H1 (cell line): ENCODE measurements around the gene PRUNE1. TPM values are rescaled to one million over a fixed set of nuclear protein-coding genes. Genes with fewer than 3 reads are reported as not detected.

Experiments
- CTCF ChIA-PET: fragments of 300-600 bp; sonication (Branson Sonifier 250); formaldehyde crosslinking; loops from one replicate; lab custom pipeline; 2021; ENCODE audit not compliant: partially characterized antibody; lab: Charles Lee
- POLR2A ChIA-PET: fragments of 300-600 bp; sonication (Branson Sonifier 250); formaldehyde crosslinking; loops from one replicate; lab custom pipeline; 2021; ENCODE audit warnings: inconsistent platforms; ENCODE audit not compliant: partially characterized antibody; lab: Charles Lee
- DNase-seq, 2 experiments: peaks; one replicate each; pipeline versions ENCODE4 v3.0.0 to v3.0.0-alpha.2; 2010 to 2022; ENCODE audit warnings: low spot score in 2 of 2, low read depth in 1 of 2, mixed read lengths in 1 of 2
- FAIRE-seq: peaks from 2 replicates; lab custom pipeline; 2011; peaks lifted over from hg19 to GRCh38; lab: Jason Lieb, UNC
- H2AFZ ChIP-seq: 2 replicates; pipeline ENCODE4 v1.8.1; 2012; ENCODE audit warnings: low read length, inconsistent platforms
- H2AK5ac ChIP-seq: 2 replicates; pipeline ENCODE4 v1.6.1; 2013; ENCODE audit warnings: low read depth, low read length
- H2BK120ac ChIP-seq: replicated peaks from 2 replicates; pipeline ENCODE3; 2013; ENCODE audit warnings: low read depth, low read length, inconsistent platforms
- H2BK12ac ChIP-seq: 2 replicates; pipeline ENCODE4 v1.6.1; 2013; ENCODE audit warnings: low read depth, low read length
- H2BK15ac ChIP-seq: 2 replicates; pipeline ENCODE4 v1.6.1; 2013; ENCODE audit warnings: low read length
- H2BK20ac ChIP-seq: 2 replicates; pipeline ENCODE4 v1.6.1; 2013; ENCODE audit warnings: low read length
- H2BK5ac ChIP-seq: 2 replicates; pipeline ENCODE4 v1.6.1; 2013; ENCODE audit warnings: low read depth, low read length
- H3K14ac ChIP-seq: 2 replicates; pipeline ENCODE4 v1.6.1; 2013; ENCODE audit warnings: inconsistent platforms; ENCODE audit not compliant: insufficient read length
- H3K18ac ChIP-seq: 2 replicates; pipeline ENCODE4 v1.6.1; 2013; ENCODE audit warnings: low read length; ENCODE audit errors: extremely low read depth
- H3K23ac ChIP-seq: 2 replicates; pipeline ENCODE4 v1.6.1; 2013; ENCODE audit warnings: inconsistent platforms; ENCODE audit not compliant: insufficient read length
- H3K23me2 ChIP-seq: 2 replicates; pipeline ENCODE4 v1.6.1; 2013; ENCODE audit warnings: low read depth, low read length
- H3K27ac ChIP-seq: 2 replicates; pipeline ENCODE4 v1.6.1; 2011; ENCODE audit warnings: low read depth, low read length, inconsistent platforms
- H3K27me3 ChIP-seq, 4 experiments: replicated peaks in 1 of 4; 1 replicate in 1 of 4; 2 replicates in 3 of 4; pipeline versions ENCODE4 v1.6.1 to v1.8.1; 2011 to 2013; ENCODE audit warnings: low read length in 3 of 4, mild to moderate bottlenecking in 3 of 4, inconsistent platforms in 2 of 4, mixed read lengths in 2 of 4, moderate library complexity in 1 of 4; ENCODE audit not compliant: control insufficient read depth in 3 of 4, insufficient read depth in 3 of 4; ENCODE audit errors: extremely low read depth in 1 of 4
- H3K36me3 ChIP-seq, 4 experiments: 2 replicates each; pipeline versions ENCODE4 v1.6.1 to v1.8.1; 2011 to 2013; ENCODE audit warnings: mild to moderate bottlenecking in 4 of 4, low read length in 3 of 4, moderate library complexity in 2 of 4, control low read depth in 1 of 4, inconsistent platforms in 1 of 4; ENCODE audit not compliant: insufficient read depth in 4 of 4, control insufficient read depth in 2 of 4
- H3K4ac ChIP-seq: replicated peaks from 2 replicates; pipeline ENCODE3; 2013; ENCODE audit warnings: low read length, low read depth, mixed read lengths, inconsistent platforms; ENCODE audit not compliant: insufficient read length
- H3K4me1 ChIP-seq, 4 experiments: replicated peaks in 1 of 4; 1 replicate in 1 of 4; 2 replicates in 3 of 4; pipeline versions ENCODE4 v1.6.1 to v1.8.1; 2011 to 2013; ENCODE audit warnings: low read length in 3 of 4, inconsistent platforms in 2 of 4, mixed read lengths in 1 of 4; ENCODE audit not compliant: insufficient read depth in 4 of 4, control insufficient read depth in 3 of 4
- H3K4me2 ChIP-seq, 2 experiments: 2 replicates each; pipeline versions ENCODE4 v1.6.1 to v1.8.1; 2011 to 2013; ENCODE audit warnings: low read depth in 2 of 2, low read length in 2 of 2, control low read depth in 1 of 2, inconsistent platforms in 1 of 2, mild to moderate bottlenecking in 1 of 2; ENCODE audit not compliant: insufficient read depth in 1 of 2
- H3K4me3 ChIP-seq, 4 experiments: fragments of 200-600, 300-600 bp in 1 of 4; sonication (generic), shearing (Covaris generic), sonication (Bioruptor Twin) in 1 of 4; 2 replicates each; pipeline versions ENCODE4 v1.5.1 to v1.8.1; 2011 to 2016; ENCODE audit warnings: low read length in 4 of 4, low read depth in 3 of 4, control low read depth in 2 of 4, inconsistent platforms in 2 of 4, mild to moderate bottlenecking in 2 of 4, mixed read lengths in 1 of 4, moderate library complexity in 1 of 4; ENCODE audit not compliant: insufficient read depth in 2 of 4; ENCODE audit errors: extremely low read depth in 1 of 4
- H3K56ac ChIP-seq: replicated peaks from 2 replicates; pipeline ENCODE3; 2013; ENCODE audit warnings: low read depth, mild to moderate bottlenecking, mixed read lengths, low read length, inconsistent platforms; ENCODE audit not compliant: insufficient read length
- H3K79me1 ChIP-seq: 2 replicates; pipeline ENCODE4 v1.6.1; 2013; ENCODE audit warnings: low read depth, low read length, control low read depth
- H3K79me2 ChIP-seq, 2 experiments: 2 replicates each; pipeline versions ENCODE4 v1.6.1 to v1.8.1; 2012 to 2013; ENCODE audit warnings: low read length in 2 of 2, mild to moderate bottlenecking in 2 of 2, inconsistent platforms in 1 of 2; ENCODE audit not compliant: insufficient read depth in 2 of 2, control insufficient read depth in 1 of 2
- H3K9ac ChIP-seq, 4 experiments: replicated peaks in 1 of 4; 1 replicate in 1 of 4; 2 replicates in 3 of 4; pipeline versions ENCODE4 v1.6.1 to v1.8.1; 2011 to 2013; ENCODE audit warnings: low read depth in 3 of 4, low read length in 3 of 4, control low read depth in 2 of 4, mild to moderate bottlenecking in 2 of 4, moderate library complexity in 2 of 4, inconsistent platforms in 1 of 4; ENCODE audit errors: extremely low read depth in 1 of 4
- H3K9me3 ChIP-seq, 2 experiments: 2 replicates each; pipeline versions ENCODE4 v1.6.1 to v1.8.1; 2012 to 2013; ENCODE audit warnings: mild to moderate bottlenecking in 2 of 2, moderate library complexity in 2 of 2, control low read depth in 1 of 2, inconsistent platforms in 1 of 2, low read depth in 1 of 2, low read length in 1 of 2, mixed read lengths in 1 of 2; ENCODE audit not compliant: insufficient read depth in 2 of 2
- H4K20me1 ChIP-seq, 2 experiments: replicated peaks in 1 of 2; 2 replicates each; pipeline versions ENCODE3 to v1.8.1; 2011 to 2013; ENCODE audit warnings: inconsistent platforms in 2 of 2, low read length in 2 of 2, mild to moderate bottlenecking in 1 of 2; ENCODE audit not compliant: insufficient read depth in 2 of 2, control insufficient read depth in 1 of 2
- H4K5ac ChIP-seq: 2 replicates; pipeline ENCODE4 v1.6.1; 2013; ENCODE audit warnings: low read length, low read depth, mixed read lengths, inconsistent platforms; ENCODE audit not compliant: insufficient read length
- H4K8ac ChIP-seq: 2 replicates; pipeline ENCODE4 v1.8.0; 2013; ENCODE audit warnings: mild to moderate bottlenecking, moderate library complexity, low read length, inconsistent platforms; ENCODE audit not compliant: insufficient read depth; ENCODE audit errors: extremely low read depth
- H4K91ac ChIP-seq: replicated peaks from 2 replicates; pipeline ENCODE3; 2013; ENCODE audit warnings: low read length, mixed read lengths, inconsistent platforms; ENCODE audit not compliant: insufficient read length
- BACH1 ChIP-seq: IDR thresholded peaks from 2 replicates; pipeline ENCODE4 v1.6.1; 2012; ENCODE audit warnings: low read length, improper control_type of control experiment
- BRCA1 ChIP-seq: IDR thresholded peaks from 2 replicates; pipeline ENCODE4 v1.6.1; 2012; ENCODE audit warnings: low read depth, low read length, improper control_type of control experiment
- CTCF ChIP-seq, 3 experiments: IDR thresholded peaks; 1 replicate in 2 of 3; 2 replicates in 1 of 3; pipeline versions ENCODE4 v1.5.1 to v1.6.1; 2011; ENCODE audit warnings: low read length in 3 of 3, mild to moderate bottlenecking in 3 of 3, inconsistent platforms in 2 of 3, low read depth in 1 of 3, moderate library complexity in 1 of 3; ENCODE audit not compliant: insufficient read depth in 1 of 3; ENCODE audit errors: control extremely low read depth in 1 of 3
- EGR1 ChIP-seq: IDR thresholded peaks from 2 replicates; pipeline ENCODE4 v1.6.1; 2011; ENCODE audit warnings: low read depth, low read length, borderline replicate concordance
- EP300 ChIP-seq, 2 experiments: IDR thresholded peaks; 1 replicate in 1 of 2; 2 replicates in 1 of 2; pipeline ENCODE4 v1.6.1; 2011 to 2012; ENCODE audit warnings: low read depth in 2 of 2, low read length in 2 of 2, mild to moderate bottlenecking in 2 of 2, borderline replicate concordance in 1 of 2, inconsistent platforms in 1 of 2, moderate library complexity in 1 of 2
- GABPA ChIP-seq: IDR thresholded peaks from 2 replicates; pipeline ENCODE4 v1.6.1; 2011; ENCODE audit warnings: mild to moderate bottlenecking, low read length, moderate library complexity, borderline replicate concordance; ENCODE audit not compliant: insufficient read depth
- PHF8 ChIP-seq: fragments of 200-600 bp; sonication (generic); conservative IDR thresholded peaks from 2 replicates; pipeline ENCODE4 v1.7.1; 2012; ENCODE audit warnings: low read depth, mild to moderate bottlenecking, inconsistent platforms, low read length, moderate library complexity
- SP4 ChIP-seq: IDR thresholded peaks from 2 replicates; pipeline ENCODE4 v1.6.1; 2012; ENCODE audit warnings: low read length, inconsistent platforms
- TBP ChIP-seq: IDR thresholded peaks from 2 replicates; pipeline ENCODE4 v1.6.1; 2011; ENCODE audit warnings: low read depth, low read length, improper control_type of control experiment
- ZNF274 ChIP-seq: IDR thresholded peaks from 2 replicates; pipeline ENCODE4 v1.7.0; 2012; ENCODE audit warnings: low read length, borderline replicate concordance; ENCODE audit errors: extremely low read depth
- WGBS, 2 experiments: shearing (Covaris generic) in 1 of 2; methylation state at CpG; one replicate each; pipeline versions ENCODE4 v1.1.6 to v1.1.7; 2013 to 2015; ENCODE audit warnings: low lambda C conversion rate in 2 of 2, mixed read lengths in 2 of 2, inconsistent platforms in 1 of 2, low coverage in 1 of 2, missing lambda C conversion rate in 1 of 2; ENCODE audit not compliant: insufficient replicate concordance in 2 of 2, insufficient coverage in 1 of 2, insufficient read length in 1 of 2; ENCODE audit errors: extremely low coverage in 1 of 2, missing lambda C conversion rate in 1 of 2; 5-methylcytosine and 5-hydroxymethylcytosine counted together
- polyA plus RNA-seq, 7 experiments: library from polyadenylated mRNA; depleted of rRNA in 3 of 7; stranded (reverse) in 5 of 7; unstranded in 2 of 7; fragments of >200 nt in 5 of 7; fragments of 200-250 nt in 2 of 7; gene quantifications; 1 replicate in 5 of 7; 2 replicates in 1 of 7; 4 replicates in 1 of 7; pipeline versions ENCODE4 v1.2.1 to v1.2.3, GENCODE V29; 2011 to 2013; ENCODE audit warnings: missing spikeins in 2 of 7, mixed read lengths in 2 of 7
- total RNA-seq: library from RNA; stranded (reverse); fragmentation: NEBNext Ultra II Directional; extraction: Animal tissue kit (Norgen Biotek cat#: 25700); gene quantifications from 2 replicates; pipeline ENCODE4 v1.2.1, GENCODE V29; 2021

Gene PRUNE1
- total and polyA plus RNA-seq, 2 of the 8 experiments (the other 6 are each of a cell fraction or from before 2014, with no cell fraction given), result 32.8 to 54.2 TPM

GRCh38 chr1:151067185-151067584, 58.9 kb downstream of the PRUNE1 start:
- no peak overlapping the region for H4K91ac ChIP-seq
- no peak overlapping the region for H2AK5ac ChIP-seq
- H3K4me1 ChIP-seq, result peaks cover 0 to 4% (median 2%) of the 10 kb centered on the region in 4 experiments; a peak in 2 of 7 replicates
- H3K36me3 ChIP-seq, result peaks cover 0 to 8% (median 0%) of the 10 kb centered on the region in 4 experiments; a peak in 6 of 8 replicates
- H2BK5ac ChIP-seq, result no peak overlapping the region
- POLR2A ChIA-PET, result interaction anchor here (0.7 to 2.2 kb wide), 4 partner anchors 10 to 20 kb away, joined by 3 to 9 read pairs (median 5); partner anchors contain the start of gene C1orf56
- no peak overlapping the region for H3K18ac ChIP-seq
- DNase-seq (no peak), FAIRE-seq (no peak)
- no peaks in the 10 kb centered on the region for H3K27me3 ChIP-seq
- H4K8ac ChIP-seq, result no peak overlapping the region
- H3K9me3 ChIP-seq, result no peaks in the 10 kb centered on the region
- no peak overlapping the region for H3K27ac ChIP-seq
- peaks cover 5% of the 10 kb centered on the region; the same call in 1 of the 2 replicates for H3K23me2 ChIP-seq
- H3K14ac ChIP-seq, result no peak overlapping the region
- H3K9ac ChIP-seq, result no peak overlapping the region; a peak in 1 of 7 replicates
- no peak overlapping the region for H4K5ac ChIP-seq
- H3K79me2 ChIP-seq, result peaks cover 0 to 40% of the 10 kb centered on the region in 2 experiments; a peak in 2 of 4 replicates
- no peak overlapping the region for H2BK20ac ChIP-seq
- no peaks in the 10 kb centered on the region; the same call in 1 of the 2 replicates for H3K79me1 ChIP-seq
- no peak overlapping the region for H2BK12ac ChIP-seq
- peaks cover 0 to 3% of the 10 kb centered on the region in 2 experiments for H4K20me1 ChIP-seq
- no peak overlapping the region for H3K23ac ChIP-seq
- WGBS, 2 experiments, result 97% methylated on average over 4 of the region's 4 CpGs; no CpG with 5 or more reads in 1 of the 2 experiments
- H2BK120ac ChIP-seq, result no peak overlapping the region
- CTCF ChIA-PET, result interaction anchor here (0.6 to 1.7 kb wide), 6 partner anchors 19 to 159 kb away, joined by 3 to 8 read pairs (median 4); partner anchors contain the start of genes C1orf56 and TNFAIP8L2
- H3K4ac ChIP-seq, result no peak overlapping the region
- no peak overlapping the region for H3K56ac ChIP-seq
- H3K4me2 ChIP-seq, result no peak overlapping the region
- H2AFZ ChIP-seq, result no peak overlapping the region
- no peak overlapping the region for H3K4me3 ChIP-seq
- no peak overlapping the region for H2BK15ac ChIP-seq
- TF ChIP-seq CTCF (IDR thresholded peaks at IDR 0.05; ENCODE audit: control extremely low read depth in 1 of 3, insufficient read depth in 1 of 3, low read depth in 1 of 3, low read length in 3 of 3), result no peak
- no peak for TF ChIP-seq ZNF274
- TF ChIP-seq TBP, result no peak
- no peak for TF ChIP-seq PHF8
- no peak for TF ChIP-seq BRCA1
- TF ChIP-seq GABPA, result no peak
- TF ChIP-seq BACH1, result no peak
- TF ChIP-seq SP4, result no peak
- no peak for TF ChIP-seq EGR1
- TF ChIP-seq EP300 (IDR thresholded peaks at IDR 0.05; ENCODE audit: borderline replicate concordance in 1 of 2, low read depth in 2 of 2, low read length in 2 of 2), result no peak
